22Rv1 (cell line): ENCODE measurements around the gene ERICH2.

Source experiments
- ZFX ChIP-seq: fragments of 450-650 bp; IDR thresholded peaks from 2 replicates; pipeline ENCODE4 v1.6.1; 2017; ENCODE audit warnings: antibody characterized with exemption, borderline replicate concordance
- TF ChIP-seq, protein P1 (sequence below): fragments of 450-650 bp; IDR thresholded peaks from 2 replicates; pipeline ENCODE4 v1.5.1; 2017; ENCODE audit warnings: mild to moderate bottlenecking

DNA sequence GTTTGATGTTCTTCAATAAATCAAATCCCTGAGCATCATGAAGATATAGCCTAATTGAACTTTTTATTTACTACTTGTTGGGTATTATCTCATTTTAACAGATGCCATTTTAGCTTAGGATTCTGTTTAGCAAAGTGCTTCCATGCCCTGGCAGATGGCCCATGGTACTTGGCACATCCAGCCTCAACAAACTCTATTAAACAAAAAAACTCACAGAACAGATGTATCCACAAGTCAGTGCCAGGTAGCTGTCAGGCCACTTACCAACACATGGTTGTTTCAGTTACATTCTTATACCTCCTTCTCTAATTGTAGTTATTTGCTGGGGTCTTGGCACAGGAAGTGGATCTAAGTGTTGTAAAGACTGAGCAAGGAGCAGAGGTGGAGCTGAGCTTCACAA is 76.1 kb downstream of the ERICH2 start:
- TF ChIP-seq, protein P1, sequence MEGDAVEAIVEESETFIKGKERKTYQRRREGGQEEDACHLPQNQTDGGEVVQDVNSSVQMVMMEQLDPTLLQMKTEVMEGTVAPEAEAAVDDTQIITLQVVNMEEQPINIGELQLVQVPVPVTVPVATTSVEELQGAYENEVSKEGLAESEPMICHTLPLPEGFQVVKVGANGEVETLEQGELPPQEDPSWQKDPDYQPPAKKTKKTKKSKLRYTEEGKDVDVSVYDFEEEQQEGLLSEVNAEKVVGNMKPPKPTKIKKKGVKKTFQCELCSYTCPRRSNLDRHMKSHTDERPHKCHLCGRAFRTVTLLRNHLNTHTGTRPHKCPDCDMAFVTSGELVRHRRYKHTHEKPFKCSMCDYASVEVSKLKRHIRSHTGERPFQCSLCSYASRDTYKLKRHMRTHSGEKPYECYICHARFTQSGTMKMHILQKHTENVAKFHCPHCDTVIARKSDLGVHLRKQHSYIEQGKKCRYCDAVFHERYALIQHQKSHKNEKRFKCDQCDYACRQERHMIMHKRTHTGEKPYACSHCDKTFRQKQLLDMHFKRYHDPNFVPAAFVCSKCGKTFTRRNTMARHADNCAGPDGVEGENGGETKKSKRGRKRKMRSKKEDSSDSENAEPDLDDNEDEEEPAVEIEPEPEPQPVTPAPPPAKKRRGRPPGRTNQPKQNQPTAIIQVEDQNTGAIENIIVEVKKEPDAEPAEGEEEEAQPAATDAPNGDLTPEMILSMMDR, result no peak
- TF ChIP-seq ZFX, result no peak
